Sciatic nerve (tissue), 2 donors: ENCODE results near the gene ATP5ME. TPM values are rescaled to one million over a fixed set of nuclear protein-coding genes. Genes with fewer than 3 reads are reported as not detected.
"Not testable (repeated sequence)": the region's sequence is repeated elsewhere in the genome, so short reads cannot be mapped to it uniquely, and the experiment has no call there.

Experiments
- ATAC-seq: fragments of 200-7000 bp; cut with Tn5 transposase; one replicate; pipeline ENCODE4 v1.9.1; 2020; ENCODE audit warnings: mild to moderate bottlenecking, moderate library complexity
- DNase-seq: peaks from one replicate; pipeline ENCODE4 v3.0.0-alpha.2; 2020; ENCODE audit warnings: low spot score
- intact Hi-C: fragments of 100-400 bp; cut with DNase I; formaldehyde crosslinking; loops from one replicate; pipeline ENCODE4 v1.14.2; 2022
- total RNA-seq: library from RNA; stranded (reverse); fragmentation: NEBNext Ultra II Directional; extraction: Animal tissue kit (Norgen Biotek cat#: 25700); gene quantifications from one replicate; pipeline ENCODE4 v1.2.1, GENCODE V29; 2021
- donor health status: DM: no; HTN: no; CAD: no.
- donor health status: DM: no; HTN: no; CAD: no.

Gene ATP5ME
- total RNA-seq, 1 donor from 2014 or later: 174 TPM

DNA sequence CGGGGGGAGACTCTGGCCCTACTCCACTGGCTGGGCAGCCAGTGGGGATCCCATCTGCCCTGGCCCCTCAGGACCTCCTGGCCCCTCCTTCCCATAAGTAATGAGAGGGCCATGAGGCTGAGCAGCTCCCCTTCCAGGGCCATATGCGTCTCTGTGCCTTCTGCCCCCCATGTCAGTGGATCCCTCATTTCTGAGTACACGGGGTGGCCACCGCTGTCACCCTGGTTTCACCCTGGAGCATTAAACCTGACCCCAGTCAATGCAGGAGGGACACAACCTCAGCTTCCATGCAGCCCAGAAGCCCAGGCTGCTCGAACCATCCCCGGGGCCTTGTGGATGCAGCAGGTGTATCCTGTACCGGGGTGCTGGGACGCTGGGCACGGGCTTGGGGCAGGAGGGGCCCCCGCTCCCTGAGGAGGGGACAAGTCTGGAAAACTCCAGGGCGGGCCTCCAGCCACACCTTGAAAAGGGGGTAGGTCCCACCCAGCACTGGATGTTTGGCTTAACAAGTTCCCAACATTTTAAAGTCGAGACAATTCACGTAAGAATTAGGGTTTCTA lies 24.2 kb downstream of the ATP5ME start:
- DNase-seq: no peak
- ATAC-seq: no peak
- intact Hi-C loops: no loop called here

DNA sequence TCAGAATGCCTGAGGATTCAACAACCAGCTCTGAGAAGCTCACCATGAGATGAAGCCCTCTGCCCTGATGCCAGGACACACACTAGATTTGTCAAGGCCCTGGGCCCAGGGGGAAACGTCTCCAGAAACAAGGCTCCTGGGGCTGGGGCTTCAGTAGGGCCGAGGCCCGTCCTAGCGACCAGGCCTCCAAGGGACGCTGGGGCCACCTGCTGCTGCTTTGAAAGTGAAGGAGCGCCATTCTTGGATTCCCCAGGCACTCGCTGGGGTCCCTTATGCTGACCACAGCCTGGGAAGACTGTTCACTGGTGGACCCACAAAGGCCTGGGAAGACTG lies 24.8 kb downstream of the ATP5ME start:
- no peak for DNase-seq
- intact Hi-C loops: no loop called here
- no peak for ATAC-seq

- intact Hi-C loops: no loop called here
- DNase-seq (no peak), ATAC-seq (no peak)
Observed at GRCh38 chr4:648579-649292, 25.3 kb downstream of the ATP5ME start.

DNA sequence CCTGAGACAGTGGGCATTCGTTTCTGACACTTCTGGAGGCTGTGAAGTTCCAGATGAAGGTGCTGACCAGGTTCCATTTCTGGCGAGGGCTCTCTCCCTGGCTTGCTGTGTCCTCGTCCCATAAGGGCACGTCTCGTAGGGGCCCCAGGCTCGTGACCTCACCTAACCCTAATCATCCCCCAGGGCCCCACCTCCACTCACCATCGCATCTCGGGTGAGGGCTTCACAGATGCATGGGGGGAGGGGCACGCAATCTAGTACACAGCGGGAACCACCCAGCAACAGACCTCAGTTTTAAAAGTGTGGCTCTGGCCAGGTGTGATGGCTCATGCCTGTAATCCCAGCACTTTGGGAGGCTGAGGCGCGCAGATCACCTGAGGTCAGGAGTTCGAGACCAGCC lies 26.6 kb downstream of the ATP5ME start:
- no peak for DNase-seq
- intact Hi-C loops: no loop called here
- no peak for ATAC-seq

- DNase-seq (no peak), ATAC-seq (no peak)
- intact Hi-C loops: no loop called here
Observed at GRCh38 chr4:646460-646859, 27.6 kb downstream of the ATP5ME start.

DNA sequence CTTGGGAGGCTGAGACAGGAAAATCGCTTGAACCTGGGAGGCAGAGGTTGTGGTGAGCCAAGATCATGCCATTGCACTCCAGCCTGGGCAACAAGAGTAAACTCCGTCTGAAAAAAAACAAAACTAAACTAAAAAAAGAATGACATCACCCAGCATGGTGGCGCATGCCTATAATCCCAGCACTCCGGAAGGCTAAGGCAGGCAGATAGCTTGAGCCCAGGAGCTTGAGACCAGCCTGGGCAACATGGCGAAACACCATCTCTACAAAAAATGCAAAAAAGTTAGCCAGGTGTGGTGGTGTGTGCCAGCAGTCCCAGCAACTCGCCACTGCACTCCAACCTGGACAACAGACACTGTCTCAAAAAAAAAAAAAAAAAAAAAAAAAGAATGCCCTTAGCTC lies 31.7 kb downstream of the ATP5ME start:
- DNase-seq, ATAC-seq, intact Hi-C loops: not testable (repeated sequence)

- ATAC-seq: no peak
- no peak for DNase-seq
- intact Hi-C loops: no loop called here
Observed at GRCh38 chr4:637536-638280, 36.4 kb downstream of the ATP5ME start.

GRCh38 chr4:636628-637159 lies 37.4 kb downstream of the ATP5ME start:
- intact Hi-C loops: no loop called here
- ATAC-seq: no peak
- DNase-seq: no peak

GRCh38 chr4:635851-636627 lies 38.0 kb downstream of the ATP5ME start:
- DNase-seq: no peak
- ATAC-seq: no peak
- intact Hi-C loops: no loop called here

- intact Hi-C loops, ATAC-seq, DNase-seq: not testable (repeated sequence)
Observed at GRCh38 chr4:635066-635835, 38.8 kb downstream of the ATP5ME start.

GRCh38 chr4:634599-634985 lies 39.5 kb downstream of the ATP5ME start:
- DNase-seq: no peak
- intact Hi-C loops: no loop called here
- ATAC-seq: no peak

- ATAC-seq: no peak
- no peak for DNase-seq
- intact Hi-C loops: no loop called here
Observed at GRCh38 chr4:633976-634598, 40.0 kb downstream of the ATP5ME start.

DNA sequence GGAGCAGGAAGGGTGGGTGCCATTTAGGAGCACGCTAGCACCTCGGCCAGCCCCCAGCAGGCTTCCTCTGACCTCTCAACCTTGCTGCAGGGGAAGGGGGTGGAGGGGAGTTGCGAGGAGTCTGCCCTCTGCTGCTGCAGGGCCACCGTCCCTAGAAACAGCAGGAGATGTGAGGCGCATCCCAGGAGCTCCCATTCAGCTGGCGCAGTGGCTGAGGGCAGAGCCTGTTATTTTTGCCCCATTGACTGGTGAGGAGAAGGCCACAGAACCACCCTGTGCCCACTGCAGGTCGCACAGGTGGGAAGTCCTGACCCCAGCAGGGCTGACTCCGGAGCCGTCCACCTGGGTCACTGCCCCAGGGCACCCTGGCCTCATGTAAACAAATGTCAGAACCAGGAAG lies 40.7 kb downstream of the ATP5ME start:
- ATAC-seq: no peak
- intact Hi-C loops: no loop called here
- no peak for DNase-seq

- ATAC-seq (no peak), DNase-seq (no peak)
- intact Hi-C loops: no loop called here
Observed at GRCh38 chr4:632926-633325, 41.1 kb downstream of the ATP5ME start.

- ATAC-seq: no peak
- intact Hi-C loops: no loop called here
- no peak for DNase-seq
Observed at GRCh38 chr4:632196-632790, 41.8 kb downstream of the ATP5ME start.

- DNase-seq: no peak
- intact Hi-C loops: no loop called here
- no peak for ATAC-seq
Observed at GRCh38 chr4:630656-631055, 43.4 kb downstream of the ATP5ME start.

GRCh38 chr4:629915-630641 lies 44.0 kb downstream of the ATP5ME start:
- intact Hi-C loops: no loop called here
- no peak for DNase-seq
- ATAC-seq: no peak

- intact Hi-C loops: no loop called here
Observed at GRCh38 chr4:629636-629914, 44.5 kb downstream of the ATP5ME start.

More at GRCh38 chr4:629636-629914, 44.5 kb downstream of the ATP5ME start:
- no peak for DNase-seq
- no peak for ATAC-seq
